ENCODE data around the gene URB2. TPM values are rescaled to one million over a fixed set of nuclear protein-coding genes. Genes with fewer than 3 reads are reported as not detected.

URB2 gene
- polyA plus RNA-seq, 1 of the 3 experiments (the other 2 are of a cell fraction), result 8.2 TPM

GRCh38 chr1:229689904-229690303, 63.9 kb downstream of the URB2 start:
- Histone ChIP-seq H3K9me3 (0 out of 2 replicates have a peak, but pooled peaks cover 3% of the 10 kb centered on the region), H3K4me3 (ENCODE audit: low read depth in 2 of 2, low read length in 1 of 2) (no peak overlapping the region), H2AFZ (ENCODE audit: low read depth) (no peak overlapping the region), H4K20me1 (ENCODE audit: insufficient read depth) (no peaks in the 10 kb centered on the region), H3K9ac (no peak overlapping the region), H3K9me2 (no peaks in the 10 kb centered on the region), H3K4me2 (no peak overlapping the region), H3K27ac (ENCODE audit: low read depth in 2 of 2, low read length in 1 of 2) (no peak overlapping the region), H3K27me3 (ENCODE audit: insufficient read depth) (no peaks in the 10 kb centered on the region), H3F3A (replicated peaks; ENCODE audit: insufficient read depth) (no peaks in the 10 kb centered on the region), H3K36me3 (replicated peaks in 1 of 2; ENCODE audit: control insufficient read depth in 1 of 2, insufficient read depth in 2 of 2, low read length in 1 of 2) (no peaks in the 10 kb centered on the region), H3K79me2 (ENCODE audit: insufficient read depth) (no peaks in the 10 kb centered on the region), H3K4me1 (ENCODE audit: control insufficient read depth in 1 of 2, insufficient read depth in 2 of 2, low read depth in 1 of 2, low read length in 1 of 2) (peaks cover 15 to 26% of the 10 kb centered on the region in 2 experiments; a peak in 3 of 4 replicates)
- TF ChIP-seq PBX3 (IDR thresholded peaks at IDR 0.05), result no peak
- no peak for TF ChIP-seq TEAD4 (IDR thresholded peaks at IDR 0.05; ENCODE audit: borderline replicate concordance, insufficient read depth)
- no peak for TF ChIP-seq SIN3A (IDR thresholded peaks at IDR 0.05; ENCODE audit: borderline replicate concordance, low read depth, low read length)
- TF ChIP-seq RCOR1 (IDR thresholded peaks at IDR 0.05; ENCODE audit: low read length), result no peak
- no peak for TF ChIP-seq EZH2phosphoT487 (IDR thresholded peaks at IDR 0.05; ENCODE audit: borderline replicate concordance, low read depth)
- no peak for TF ChIP-seq USF2 (IDR thresholded peaks at IDR 0.05; ENCODE audit: borderline replicate concordance, low read depth, low read length)
- no peak for DNase-seq
- POLR2A ChIA-PET, result no interaction called here
- CTCF ChIA-PET, result no interaction called here
- WGBS (ENCODE audit: low lambda C conversion rate), result 78% methylated on average over 7 of the region's 7 CpGs

- Histone ChIP-seq H4K20me1 (ENCODE audit: insufficient read depth) (no peaks in the 10 kb centered on the region), H3F3A (replicated peaks; ENCODE audit: insufficient read depth) (no peaks in the 10 kb centered on the region), H3K27ac (ENCODE audit: low read depth in 2 of 2, low read length in 1 of 2) (no peak overlapping the region), H3K79me2 (ENCODE audit: insufficient read depth) (no peaks in the 10 kb centered on the region), H2AFZ (ENCODE audit: low read depth) (no peak overlapping the region), H3K4me3 (ENCODE audit: low read depth in 2 of 2, low read length in 1 of 2) (no peak overlapping the region), H3K9ac (no peak overlapping the region), H3K9me3 (no peaks in the 10 kb centered on the region), H3K4me2 (no peak overlapping the region), H3K27me3 (ENCODE audit: insufficient read depth) (no peaks in the 10 kb centered on the region), H3K36me3 (replicated peaks in 1 of 2; ENCODE audit: control insufficient read depth in 1 of 2, insufficient read depth in 2 of 2, low read length in 1 of 2) (no peaks in the 10 kb centered on the region), H3K9me2 (no peaks in the 10 kb centered on the region), H3K4me1 (ENCODE audit: control insufficient read depth in 1 of 2, insufficient read depth in 2 of 2, low read depth in 1 of 2, low read length in 1 of 2) (peaks cover 20 to 33% of the 10 kb centered on the region in 2 experiments; a peak in 3 of 4 replicates)
- POLR2A ChIA-PET, result no interaction called here
- no peak for DNase-seq
- no peak for TF ChIP-seq ELF1 (IDR thresholded peaks at IDR 0.05)
- TF ChIP-seq SMC3 (IDR thresholded peaks at IDR 0.05; ENCODE audit: low read depth, low read length), result no peak
- TF ChIP-seq FOXJ3 (CRISPR knock-in tag; IDR thresholded peaks at IDR 0.05), result no peak
- CTCF ChIA-PET, result no interaction called here
- 14% methylated on average over 1 of the region's 1 CpG for WGBS (ENCODE audit: low lambda C conversion rate)
Observed at GRCh38 chr1:229690662-229691061, 64.6 kb downstream of the URB2 start.

DNA sequence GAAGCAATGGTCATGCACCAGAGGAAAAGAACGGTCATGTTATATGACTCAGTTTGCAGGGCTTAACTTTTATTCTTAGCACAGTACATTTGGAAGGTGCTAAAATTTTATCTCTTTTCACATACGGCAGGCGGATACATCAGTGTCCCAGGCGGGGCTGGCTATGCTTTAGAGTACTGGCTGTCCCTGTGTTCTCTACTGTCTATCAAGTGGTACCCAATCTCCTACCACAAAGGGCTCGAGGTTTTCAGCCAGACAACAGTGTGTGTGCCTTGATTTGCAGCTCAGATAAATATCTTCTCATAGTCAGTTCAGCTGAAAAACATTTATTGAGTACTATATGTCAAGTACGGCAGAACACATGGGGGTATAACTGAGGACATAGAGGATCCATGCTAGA, 65.3 kb downstream of the URB2 start:
- 71% methylated on average over 6 of the region's 6 CpGs for WGBS (ENCODE audit: low lambda C conversion rate)
- TF ChIP-seq EZH2phosphoT487 (IDR thresholded peaks at IDR 0.05; ENCODE audit: borderline replicate concordance, low read depth), result no peak
- no peak for TF ChIP-seq JUND (IDR thresholded peaks at IDR 0.05)
- TF ChIP-seq POLR2AphosphoS5 (IDR thresholded peaks at IDR 0.05; ENCODE audit: low read depth, low read length), result no peak
- Histone ChIP-seq H3K27me3 (ENCODE audit: insufficient read depth) (no peaks in the 10 kb centered on the region), H3K9ac (no peak overlapping the region), H3K27ac (ENCODE audit: low read depth in 2 of 2, low read length in 1 of 2) (no peak overlapping the region), H3K36me3 (replicated peaks in 1 of 2; ENCODE audit: control insufficient read depth in 1 of 2, insufficient read depth in 2 of 2, low read length in 1 of 2) (no peaks in the 10 kb centered on the region), H3K4me2 (no peak overlapping the region), H2AFZ (ENCODE audit: low read depth) (no peak overlapping the region), H3K9me2 (no peaks in the 10 kb centered on the region), H3K4me3 (ENCODE audit: low read depth in 2 of 2, low read length in 1 of 2) (no peak overlapping the region), H3K4me1 (ENCODE audit: control insufficient read depth in 1 of 2, insufficient read depth in 2 of 2, low read depth in 1 of 2, low read length in 1 of 2) (peaks cover 20 to 38% of the 10 kb centered on the region in 2 experiments; a peak in 3 of 4 replicates), H4K20me1 (ENCODE audit: insufficient read depth) (no peaks in the 10 kb centered on the region), H3F3A (replicated peaks; ENCODE audit: insufficient read depth) (no peaks in the 10 kb centered on the region), H3K9me3 (no peaks in the 10 kb centered on the region), H3K79me2 (ENCODE audit: insufficient read depth) (no peaks in the 10 kb centered on the region)
- ChIA-PET POLR2A (no interaction called here), CTCF (interaction anchor here (0.8 kb wide), 1 partner anchor 30 kb away, joined by 3 read pairs; no protein-coding TSS in a partner anchor)
- no peak for DNase-seq

All from SK-N-SH (cell line).